Right kidney (tissue), 1 donor: ENCODE measurements around the gene TMEM108.

ENCODE experiments used
- DNase-seq: peaks from one replicate; pipeline ENCODE4 v3.0.0-alpha.2; 2016

The TMEM108 gene

GRCh38 chr3:133230195-133230594 is 192.0 kb downstream of the TMEM108 start:
- DNase-seq = no peak

GRCh38 chr3:133236901-133237300 is 198.7 kb downstream of the TMEM108 start:
- DNase-seq = no peak

GRCh38 chr3:133237380-133237779 is 199.2 kb downstream of the TMEM108 start:
- DNase-seq = no peak

- DNase-seq = no peak
Observed at GRCh38 chr3:133238015-133238414, 199.8 kb downstream of the TMEM108 start.

GRCh38 chr3:133246119-133246518 is 207.9 kb downstream of the TMEM108 start:
- DNase-seq = no peak

- no peak for DNase-seq
Observed at GRCh38 chr3:133246773-133247172, 208.6 kb downstream of the TMEM108 start.

GRCh38 chr3:133248389-133248788 is 210.2 kb downstream of the TMEM108 start:
- no peak for DNase-seq

- no peak for DNase-seq
Observed at GRCh38 chr3:133249490-133249889, 211.3 kb downstream of the TMEM108 start.

- DNase-seq = no peak
Observed at GRCh38 chr3:133254151-133254550, 216.0 kb downstream of the TMEM108 start.

- DNase-seq = no peak
Observed at GRCh38 chr3:133254716-133255115, 216.5 kb downstream of the TMEM108 start.

GRCh38 chr3:133256787-133257483 is 218.7 kb downstream of the TMEM108 start:
- no peak for DNase-seq

GRCh38 chr3:133258358-133258757 is 220.2 kb downstream of the TMEM108 start:
- no peak for DNase-seq

GRCh38 chr3:133259767-133260166 is 221.6 kb downstream of the TMEM108 start:
- no peak for DNase-seq

GRCh38 chr3:133262333-133262732 is 224.1 kb downstream of the TMEM108 start:
- no peak for DNase-seq

GRCh38 chr3:133264920-133265319 is 226.7 kb downstream of the TMEM108 start:
- no peak for DNase-seq

- DNase-seq = no peak
Observed at GRCh38 chr3:133268726-133269134, 230.5 kb downstream of the TMEM108 start.

GRCh38 chr3:133269393-133269792 is 231.2 kb downstream of the TMEM108 start:
- no peak for DNase-seq

- no peak for DNase-seq
Observed at GRCh38 chr3:133270631-133271030, 232.4 kb downstream of the TMEM108 start.

GRCh38 chr3:133271042-133271441 is 232.9 kb downstream of the TMEM108 start:
- DNase-seq = no peak

- no peak for DNase-seq
Observed at GRCh38 chr3:133271539-133271938, 233.3 kb downstream of the TMEM108 start.

- no peak for DNase-seq
Observed at GRCh38 chr3:133273346-133273745, 235.2 kb downstream of the TMEM108 start.

GRCh38 chr3:133274477-133274876 is 236.3 kb downstream of the TMEM108 start:
- DNase-seq = no peak

- no peak for DNase-seq
Observed at GRCh38 chr3:133276594-133276993, 238.4 kb downstream of the TMEM108 start.

GRCh38 chr3:133277813-133278212 is 239.6 kb downstream of the TMEM108 start:
- DNase-seq = no peak
